Hematopoietic multipotent progenitor cell treated with erythropoietin and hydrocortisone succinate and interleukin-3 and kit ligand, for 8 days (in vitro differentiated cells): ENCODE results near the gene CD72.
"Not testable (repeated sequence)": the region's sequence is repeated elsewhere in the genome, so short reads cannot be mapped to it uniquely, and the experiment has no call there.

ENCODE experiments used
- DNase-seq: peaks from one replicate; pipeline ENCODE4 v3.0.0-alpha.2; 2015

The CD72 gene

GRCh38 chr9:35649431-35650340, 31.5 kb upstream of the CD72 start:
- DNase-seq, result no peak

GRCh38 chr9:35646533-35647265, 28.5 kb upstream of the CD72 start:
- peak; percentile 85 for DNase-seq

GRCh38 chr9:35646153-35646532, 27.9 kb upstream of the CD72 start:
- no peak for DNase-seq

- DNase-seq, result not testable (repeated sequence)
Measured at GRCh38 chr9:35645736-35646135, 27.5 kb upstream of the CD72 start.

- no peak for DNase-seq
Measured at GRCh38 chr9:35643046-35643445, 24.8 kb upstream of the CD72 start.

GRCh38 chr9:35641478-35641877, 23.3 kb upstream of the CD72 start:
- DNase-seq, result not testable (repeated sequence)

- DNase-seq, result not testable (repeated sequence)
Measured at GRCh38 chr9:35640431-35640830, 22.2 kb upstream of the CD72 start.

GRCh38 chr9:35639631-35640030, 21.4 kb upstream of the CD72 start:
- DNase-seq, result no peak

- DNase-seq, result not testable (repeated sequence)
Measured at GRCh38 chr9:35639225-35639624, 21.0 kb upstream of the CD72 start.

GRCh38 chr9:35638751-35639150, 20.5 kb upstream of the CD72 start:
- DNase-seq, result not testable (repeated sequence)

- not testable (repeated sequence) for DNase-seq
Measured at GRCh38 chr9:35637427-35637955, 19.3 kb upstream of the CD72 start.

GRCh38 chr9:35636877-35637246, 18.6 kb upstream of the CD72 start:
- DNase-seq, result not testable (repeated sequence)

GRCh38 chr9:35636135-35636876, 18.1 kb upstream of the CD72 start:
- no peak for DNase-seq

GRCh38 chr9:35635730-35636129, 17.5 kb upstream of the CD72 start:
- DNase-seq, result no peak

- no peak for DNase-seq
Measured at GRCh38 chr9:35629597-35629996, 11.4 kb upstream of the CD72 start.

- DNase-seq, result no peak
Measured at GRCh38 chr9:35628389-35628991, 10.3 kb upstream of the CD72 start.

GRCh38 chr9:35627575-35627974, 9.4 kb upstream of the CD72 start:
- no peak for DNase-seq

GRCh38 chr9:35619800-35620158, 1.6 kb upstream of the CD72 start:
- DNase-seq, result no peak

GRCh38 chr9:35618854-35619799, 914 bp upstream of the CD72 start:
- DNase-seq, result no peak

- DNase-seq, result no peak
Measured at GRCh38 chr9:35617548-35617947, 665 bp downstream of the CD72 start.

GRCh38 chr9:35616681-35617459, 1.3 kb downstream of the CD72 start:
- DNase-seq, result peak; percentile 46
